Stimulated activated CD4-positive, alpha-beta T cell treated with anti-CD3 and anti-CD28 coated beads, Interleukin-15, amount 100 ng/mL, for 1 hour (primary cell): Measurements from ENCODE around the gene MED13L.

Experiments
- DNase-seq, 2 donors: peaks; one replicate each; pipeline ENCODE4 v3.0.0-alpha.2; 2020; ENCODE audit warnings: low read depth in 1 of 2, low spot score in 1 of 2

Gene MED13L

GRCh38 chr12:115920395-115921183 lies 356.9 kb downstream of the MED13L start:
- DNase-seq: no peak

GRCh38 chr12:115918763-115919162 lies 358.7 kb downstream of the MED13L start:
- no peak for DNase-seq

GRCh38 chr12:115916910-115917668 lies 360.4 kb downstream of the MED13L start:
- DNase-seq: peak; percentile 53 to 70

GRCh38 chr12:115914122-115914521 lies 363.4 kb downstream of the MED13L start:
- no peak for DNase-seq

GRCh38 chr12:115912440-115912839 lies 365.1 kb downstream of the MED13L start:
- DNase-seq: no peak

- no peak for DNase-seq
Measured at GRCh38 chr12:115911360-115911759, 366.1 kb downstream of the MED13L start.

GRCh38 chr12:115910057-115910456 lies 367.4 kb downstream of the MED13L start:
- DNase-seq: no peak
